Daoy (cell line): ENCODE data around the gene NOD2. TPM values are rescaled to one million over a fixed set of nuclear protein-coding genes. Genes with fewer than 3 reads are reported as not detected.

ENCODE experiments used
- DNase-seq: peaks from one replicate; pipeline ENCODE4 v3.0.0-alpha.2; 2015; ENCODE audit warnings: low read depth
- total RNA-seq: library from RNA; depleted of rRNA; stranded (reverse); fragments of >200 nt; shearing (Covaris generic); gene quantifications from 2 replicates; pipeline ENCODE4 v1.2.3, GENCODE V29; 2014

The NOD2 gene
- total RNA-seq, 1 experiment from 2014 or later, result 0.06 TPM

DNA sequence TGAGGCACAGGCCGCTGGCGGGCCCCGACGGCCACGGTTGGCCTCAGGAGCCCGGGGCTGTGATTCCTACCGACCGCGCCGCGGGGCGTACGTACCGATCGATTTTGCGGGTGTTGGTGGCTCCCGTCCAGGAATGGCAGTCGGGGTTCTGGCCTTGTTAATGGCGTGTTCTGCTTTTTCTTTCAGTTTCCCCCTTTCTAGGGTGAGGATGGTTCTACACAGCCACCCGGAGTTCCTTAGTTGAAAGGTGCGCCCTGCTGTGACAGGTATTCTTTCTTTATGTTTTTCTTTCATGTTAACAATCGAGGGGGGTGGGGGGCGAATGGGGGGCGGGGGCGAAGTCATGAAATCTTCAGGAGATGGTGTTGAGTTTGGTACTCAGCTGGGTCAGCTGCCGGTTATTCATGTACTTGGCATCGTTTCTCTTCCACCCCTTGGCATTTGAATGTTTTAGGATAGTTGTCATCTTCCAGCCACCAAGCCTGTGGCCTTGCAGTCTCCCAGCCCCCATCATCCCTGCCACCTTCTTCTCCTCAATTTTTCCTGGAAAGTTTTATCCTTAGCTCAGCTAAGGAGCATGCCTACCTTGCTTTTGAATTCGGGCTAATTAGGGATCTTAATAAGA, 49.3 kb downstream of the NOD2 start:
- peak; percentile 34 for DNase-seq

DNA sequence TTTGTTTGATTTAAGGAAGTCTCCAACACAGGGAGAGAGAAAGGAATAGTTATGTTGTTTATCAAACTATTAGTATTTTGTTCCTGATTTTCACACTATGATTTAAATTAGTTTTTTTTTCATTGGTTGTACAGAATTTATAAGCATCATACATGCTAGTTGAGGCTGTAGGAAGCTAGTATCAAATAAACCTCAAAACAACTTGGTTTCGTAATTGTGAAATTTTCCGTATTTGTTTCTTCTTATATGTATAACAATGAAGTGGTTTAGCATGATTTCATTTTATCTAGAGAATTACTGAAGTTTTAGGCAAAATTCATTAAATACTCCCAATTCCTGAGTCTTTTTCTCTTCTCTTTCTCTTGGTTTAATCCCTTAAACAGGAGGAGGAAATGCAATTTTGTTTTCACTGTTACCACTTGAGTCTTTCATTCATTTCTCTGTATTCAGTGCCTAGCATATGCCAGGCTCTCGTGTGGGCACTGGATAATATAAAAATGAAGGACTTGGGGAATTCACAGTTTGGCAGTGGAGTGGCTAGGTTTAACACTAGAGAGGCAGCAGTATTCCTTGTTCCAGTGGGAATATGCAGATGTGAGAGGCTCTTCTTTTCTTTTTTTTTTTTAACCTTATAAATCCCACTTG, 50.3 kb downstream of the NOD2 start:
- DNase-seq, result no peak

- DNase-seq, result no peak
These were observed 51.5 kb downstream of the NOD2 start for GRCh38 chr16:50744881-50745280.

DNA sequence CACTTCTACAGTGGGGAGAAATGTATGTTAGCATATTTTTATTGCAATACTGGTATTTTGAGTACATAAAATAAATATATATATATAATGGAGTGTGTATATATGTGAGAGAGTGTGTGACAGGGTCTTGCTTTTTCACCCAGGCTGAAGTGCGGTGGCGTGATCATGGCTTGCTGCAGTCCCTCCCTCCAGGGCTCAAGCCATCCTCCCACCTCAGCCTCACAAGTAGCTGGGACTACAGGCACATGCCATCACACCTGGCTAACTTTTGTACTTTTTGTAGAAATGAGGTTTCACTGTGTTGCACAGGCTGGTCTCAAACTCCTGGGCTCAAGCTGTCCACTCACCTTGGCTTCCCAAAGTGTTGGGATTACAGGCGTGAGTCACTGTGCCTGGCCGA, 52.5 kb downstream of the NOD2 start:
- DNase-seq, result no peak

DNA sequence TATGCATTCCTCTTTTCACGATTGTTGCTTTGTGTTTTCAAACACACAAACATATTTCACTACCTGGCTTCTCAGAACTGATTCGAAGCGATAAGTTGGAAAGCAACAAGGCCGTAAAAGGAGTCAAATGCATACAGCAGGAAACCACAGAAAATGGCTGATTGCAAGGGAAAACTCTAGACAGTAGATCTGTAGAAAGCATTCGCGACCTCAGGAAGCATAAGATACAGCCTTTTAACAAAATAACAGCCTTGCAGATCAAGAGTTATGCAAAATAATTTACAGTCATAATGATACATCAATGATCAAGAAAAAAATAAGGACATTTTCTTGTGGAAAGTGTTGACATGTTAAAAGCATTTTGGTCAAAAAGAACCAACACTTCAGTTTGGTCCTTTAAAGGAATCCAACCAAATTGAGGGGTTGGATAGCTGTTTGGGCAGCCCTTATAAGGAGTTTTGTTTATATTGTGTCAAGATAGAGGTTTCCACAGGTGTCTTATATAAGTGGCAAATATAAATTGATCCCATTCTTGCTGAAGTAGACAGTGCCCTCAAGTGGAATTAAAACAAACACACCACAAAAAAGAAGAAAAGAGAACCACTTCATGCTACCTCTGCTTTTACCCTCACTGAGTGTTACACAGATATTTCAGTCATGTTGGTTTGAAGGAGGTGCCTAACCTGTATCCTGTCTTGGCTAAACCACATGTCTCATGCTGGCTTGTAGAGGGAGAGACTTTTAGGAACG, 54.0 kb downstream of the NOD2 start:
- no peak for DNase-seq

DNA sequence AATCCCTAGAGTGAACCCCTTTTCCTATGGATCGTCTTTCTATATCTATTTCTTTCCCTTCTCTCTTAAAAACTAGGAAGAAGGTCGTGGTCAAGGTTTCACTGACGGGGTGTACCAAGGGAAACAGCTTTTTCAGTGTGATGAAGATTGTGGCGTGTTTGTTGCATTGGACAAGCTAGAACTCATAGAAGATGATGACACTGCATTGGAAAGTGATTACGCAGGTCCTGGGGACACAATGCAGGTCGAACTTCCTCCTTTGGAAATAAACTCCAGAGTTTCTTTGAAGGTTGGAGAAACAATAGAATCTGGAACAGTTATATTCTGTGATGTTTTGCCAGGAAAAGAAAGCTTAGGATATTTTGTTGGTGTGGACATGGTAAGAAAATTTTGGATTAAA, 58.1 kb downstream of the NOD2 start:
- DNase-seq, result no peak

DNA sequence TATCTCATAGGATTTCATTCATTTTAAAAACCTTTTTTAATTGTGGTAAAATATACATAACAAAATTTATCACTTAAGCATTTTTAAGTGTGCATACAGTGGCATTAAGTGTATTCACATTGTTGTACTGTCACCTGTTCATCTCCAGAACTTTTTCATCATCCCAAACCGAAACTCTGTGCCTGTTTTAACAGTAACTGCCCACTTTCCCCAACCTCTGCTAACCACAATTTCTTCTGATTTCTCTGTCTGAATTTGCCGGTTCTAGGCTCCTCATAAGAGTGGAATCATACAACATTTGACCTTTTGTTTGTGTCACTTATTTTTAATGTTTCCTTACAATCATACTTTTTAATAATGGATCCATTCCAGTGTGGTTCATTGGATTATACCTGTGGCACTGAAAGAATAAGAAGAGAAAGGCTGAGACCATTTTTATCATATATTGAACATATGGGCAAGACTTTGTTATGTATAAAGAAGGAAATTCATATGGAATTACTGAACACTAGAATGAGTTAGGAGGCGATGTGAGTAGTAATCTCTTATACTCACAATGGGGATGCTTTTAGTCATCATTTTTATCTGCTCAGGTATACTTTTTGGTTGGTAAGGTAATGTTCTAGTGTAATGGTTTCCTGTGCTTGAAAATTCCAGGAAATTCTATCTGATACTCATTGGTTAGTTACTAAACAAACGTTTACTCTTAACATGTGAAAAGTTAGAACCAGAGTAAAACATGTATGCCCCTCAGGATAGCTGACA, 59.2 kb downstream of the NOD2 start:
- DNase-seq, result no peak

GRCh38 chr16:50756473-50756872, 63.1 kb downstream of the NOD2 start:
- DNase-seq, result no peak

GRCh38 chr16:50761267-50761666, 67.9 kb downstream of the NOD2 start:
- no peak for DNase-seq

DNA sequence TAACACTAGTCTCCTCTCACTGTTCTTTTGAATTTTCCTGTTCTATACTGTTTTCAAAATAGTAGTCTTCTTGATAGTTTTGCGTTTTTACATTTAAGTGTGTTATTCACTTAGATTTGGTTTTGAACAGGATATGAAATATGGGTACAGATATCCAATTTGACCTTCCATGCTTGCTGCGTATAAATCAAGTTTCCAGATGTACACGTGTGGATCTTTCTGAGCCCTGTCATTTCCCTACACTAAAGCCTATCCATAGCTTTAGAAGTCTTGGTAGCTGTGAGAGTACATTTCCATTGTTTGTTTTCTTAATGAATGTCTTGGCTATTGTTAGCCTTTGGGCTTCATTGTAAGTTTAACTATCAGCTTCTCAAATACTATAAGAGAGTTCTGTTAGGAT, 68.8 kb downstream of the NOD2 start:
- DNase-seq, result no peak

DNA sequence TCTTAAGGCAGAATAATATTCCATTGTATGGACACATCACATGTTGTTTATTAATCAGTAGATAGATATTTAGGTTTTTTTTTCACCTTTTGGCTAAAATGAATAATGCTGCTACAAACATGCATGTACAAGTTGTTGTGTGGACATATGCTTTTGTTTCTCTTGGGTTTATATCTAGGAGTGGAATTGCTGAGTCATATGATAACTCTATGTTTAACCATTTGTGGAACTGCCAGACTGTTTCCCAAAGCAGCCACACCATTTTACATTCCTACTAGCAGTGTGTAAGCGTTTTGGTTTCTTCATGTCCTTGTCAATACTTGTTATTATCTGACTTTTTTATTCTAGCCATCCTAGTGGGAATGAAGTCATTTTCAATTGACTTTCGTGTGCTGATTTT, 69.8 kb downstream of the NOD2 start:
- DNase-seq, result peak; percentile 2

DNA sequence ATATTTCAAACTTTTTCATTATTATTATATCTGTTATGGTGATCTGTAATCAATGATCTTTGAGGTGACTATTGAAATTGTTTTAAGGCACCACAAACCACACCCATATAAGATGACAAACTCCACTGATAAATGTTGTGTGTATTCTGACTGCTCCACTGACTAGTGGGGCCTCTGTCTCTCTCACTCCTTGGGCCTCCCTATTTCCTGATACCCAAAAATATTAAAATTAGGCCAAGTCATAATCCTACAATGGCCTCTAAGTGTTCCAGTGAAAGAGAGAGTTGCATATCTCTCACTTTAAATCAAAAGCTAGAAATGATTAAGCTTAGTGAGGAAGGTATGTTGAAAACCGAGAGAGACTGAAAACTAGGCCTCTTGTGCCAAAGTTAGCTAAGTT, 71.9 kb downstream of the NOD2 start:
- DNase-seq, result no peak

- no peak for DNase-seq
These were observed 72.5 kb downstream of the NOD2 start for GRCh38 chr16:50765861-50766260.

- no peak for DNase-seq
These were observed 73.8 kb downstream of the NOD2 start for GRCh38 chr16:50767197-50767596.

- DNase-seq, result peak; percentile 4
These were observed 78.0 kb downstream of the NOD2 start for GRCh38 chr16:50771366-50771765.

GRCh38 chr16:50774405-50774804, 81.0 kb downstream of the NOD2 start:
- no peak for DNase-seq

- no peak for DNase-seq
These were observed 81.6 kb downstream of the NOD2 start for GRCh38 chr16:50774960-50775359.

DNA sequence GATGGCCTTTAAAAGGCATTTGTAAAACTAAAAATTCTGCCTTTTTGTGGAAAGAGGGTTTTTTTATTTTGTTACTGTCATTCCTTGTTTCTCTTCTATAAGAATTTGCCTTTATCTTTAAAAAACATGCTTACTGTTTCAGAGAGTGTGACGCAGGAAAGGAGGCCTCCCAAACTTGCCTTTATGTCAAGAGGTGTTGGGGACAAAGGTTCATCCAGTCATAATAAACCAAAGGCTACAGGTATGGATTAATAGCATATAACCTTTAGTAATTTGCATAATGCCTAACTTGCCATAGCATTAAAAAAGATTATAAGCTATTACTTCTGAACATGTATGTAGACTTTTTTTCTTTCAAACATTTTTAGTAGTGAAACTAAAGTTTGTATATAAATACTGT, 82.6 kb downstream of the NOD2 start:
- DNase-seq, result no peak

DNA sequence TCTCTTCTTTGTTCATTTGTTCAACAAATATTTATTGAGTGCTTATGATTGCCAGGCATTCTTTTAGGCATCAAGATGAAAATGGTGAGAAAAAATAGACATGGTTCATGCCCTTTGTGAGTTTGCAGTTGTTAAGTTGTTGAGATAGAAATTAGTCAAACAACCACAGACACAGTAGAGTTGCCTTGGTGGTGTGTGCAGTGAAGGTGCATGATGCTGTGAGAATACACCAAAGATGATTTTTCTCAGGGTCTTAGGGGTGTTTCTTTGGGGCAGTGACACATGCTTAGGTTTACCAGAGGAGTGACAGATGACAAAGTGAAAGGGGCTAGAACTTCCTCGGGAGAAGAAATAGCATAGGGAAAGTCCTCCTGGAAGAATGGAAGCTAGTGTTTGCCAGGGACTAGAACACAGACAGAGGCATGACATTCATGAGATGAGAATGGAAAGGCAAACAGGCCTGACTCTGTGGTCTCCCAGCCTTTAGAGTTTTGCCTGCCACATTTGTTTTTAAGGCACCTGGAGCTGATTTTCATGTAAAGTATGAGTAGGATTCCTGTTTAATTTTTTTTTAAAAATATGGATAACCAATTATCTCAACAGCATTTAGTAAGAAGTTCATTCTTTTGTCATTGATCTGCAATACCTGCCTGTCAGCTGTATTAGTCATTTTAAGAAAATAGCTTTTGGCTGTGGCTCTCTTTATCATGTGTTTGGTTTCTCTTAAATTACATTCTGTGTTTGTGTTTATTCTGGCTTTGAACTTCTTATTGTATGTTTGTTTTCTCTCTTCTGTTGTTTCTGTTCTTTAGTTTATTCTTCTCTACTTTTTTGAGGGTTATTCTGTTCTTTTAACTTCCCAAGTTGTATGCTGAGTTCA, 85.1 kb downstream of the NOD2 start:
- DNase-seq, result no peak

GRCh38 chr16:50781043-50781442, 87.6 kb downstream of the NOD2 start:
- no peak for DNase-seq

GRCh38 chr16:50781518-50781917, 88.1 kb downstream of the NOD2 start:
- no peak for DNase-seq
